PC-9 (cell line): ENCODE measurements around the gene CAND1. TPM values are rescaled to one million over a fixed set of nuclear protein-coding genes. Genes with fewer than 3 reads are reported as not detected.

ENCODE experiments used
- BruUV-seq: library from RNA; stranded (reverse); fragments of 400-500 nt; replicated peaks from 2 replicates; lab custom pipeline; 2021; lab: Mats Ljungman, UMichigan
- CTCF ChIA-PET: fragments of 300-600 bp; sonication (Branson Sonifier 250); formaldehyde crosslinking; loops from one replicate; lab custom pipeline; 2022; ENCODE audit warnings: antibody characterized with exemption; lab: Charles Lee
- POLR2A ChIA-PET: fragments of 300-600 bp; sonication (Branson Sonifier 250); formaldehyde crosslinking; loops from one replicate; lab custom pipeline; 2022; ENCODE audit warnings: antibody characterized with exemption; ENCODE audit not compliant: unreplicated experiment; lab: Charles Lee
- DNase-seq, 2 experiments: peaks; one replicate each; pipeline versions ENCODE4 v3.0.0 to v3.0.0-alpha.2; 2015 to 2022; ENCODE audit warnings: mixed read lengths in 1 of 2
- H2AFZ ChIP-seq: fragments of 200-600 bp; sonication (generic); 2 replicates; pipeline ENCODE4 v1.8.1; 2017; ENCODE audit warnings: antibody characterized with exemption
- H3F3A ChIP-seq: fragments of 200-600 bp; sonication (generic); 2 replicates; pipeline ENCODE4 v1.8.1; 2017; ENCODE audit warnings: antibody characterized with exemption, mild to moderate bottlenecking, low read depth; ENCODE audit not compliant: insufficient read depth
- H3K27ac ChIP-seq: fragments of 200-600 bp; sonication (generic); 2 replicates; pipeline ENCODE4 v1.6.1; 2016; ENCODE audit warnings: mixed run types
- H3K27me3 ChIP-seq: fragments of 200-600 bp; sonication (generic); 2 replicates; pipeline ENCODE4 v1.6.1; 2016; ENCODE audit warnings: low read depth, mixed run types; ENCODE audit not compliant: insufficient read depth
- H3K36me3 ChIP-seq: fragments of 200-600 bp; sonication (generic); 2 replicates; pipeline ENCODE4 v1.6.1; 2016; ENCODE audit warnings: low read depth, mixed run types
- H3K4me1 ChIP-seq: fragments of 200-600 bp; sonication (generic); replicated peaks from 2 replicates; pipeline ENCODE4 v1.6.1; 2016; ENCODE audit warnings: mixed run types; ENCODE audit not compliant: insufficient read depth
- H3K4me2 ChIP-seq: fragments of 200-600 bp; sonication (generic); 2 replicates; pipeline ENCODE4 v1.6.1; 2017; ENCODE audit warnings: mixed run types
- H3K4me3 ChIP-seq: fragments of 200-600 bp; sonication (generic); 2 replicates; pipeline ENCODE4 v1.6.1; 2016; ENCODE audit warnings: mixed run types
- H3K79me2 ChIP-seq: fragments of 200-600 bp; sonication (generic); 2 replicates; pipeline ENCODE4 v1.6.1; 2017; ENCODE audit warnings: low read depth, mixed run types
- H3K9me2 ChIP-seq: fragments of 200-600 bp; sonication (generic); 2 replicates; pipeline ENCODE4 v1.8.1; 2017; ENCODE audit warnings: mild to moderate bottlenecking; ENCODE audit not compliant: insufficient read depth
- H3K9me3 ChIP-seq: fragments of 200-600 bp; sonication (generic); 2 replicates; pipeline ENCODE4 v1.8.1; 2016; ENCODE audit warnings: low read depth; ENCODE audit not compliant: insufficient read depth
- H4K20me1 ChIP-seq: fragments of 200-600 bp; sonication (generic); 2 replicates; pipeline ENCODE4 v1.8.1; 2017; ENCODE audit not compliant: insufficient read depth
- CTCF ChIP-seq: fragments of 200-600 bp; sonication (generic); conservative IDR thresholded peaks from 2 replicates; pipeline ENCODE4 v1.6.1; 2017; ENCODE audit warnings: mixed run types, antibody characterized with exemption, mild to moderate bottlenecking, moderate library complexity
- EZH2 ChIP-seq: fragments of 200-600 bp; sonication (generic); IDR thresholded peaks from 2 replicates; pipeline ENCODE4 v1.8.0; 2017; ENCODE audit warnings: antibody characterized with exemption, low read depth
- intact Hi-C: fragments of 100-400 bp; cut with micrococcal nuclease; formaldehyde crosslinking; loops from one replicate; pipeline ENCODE4 v1.10.0; 2022; ENCODE audit not compliant: unreplicated experiment
- total RNA-seq: library from RNA; stranded (reverse); gene quantifications from 2 replicates; pipeline ENCODE4 v1.2.3, GENCODE V29; 2021

CAND1 gene
- total RNA-seq, 1 experiment from 2014 or later: 169 TPM

GRCh38 chr12:67243260-67243659 is 25.9 kb upstream of the CAND1 start:
- no peak for DNase-seq
- CTCF ChIA-PET: no interaction called here

GRCh38 chr12:67245571-67245970 is 23.6 kb upstream of the CAND1 start:
- no TSS peak for BruUV-seq
- H3K79me2 ChIP-seq: no peaks in the 10 kb centered on the region
- H3K36me3 ChIP-seq: no peaks in the 10 kb centered on the region
- ChIA-PET POLR2A (no interaction called here), CTCF (no interaction called here)
- no peaks in the 10 kb centered on the region for H3K27me3 ChIP-seq
- no peaks in the 10 kb centered on the region for H4K20me1 ChIP-seq
- H2AFZ ChIP-seq: no peak overlapping the region
- H3K4me3 ChIP-seq: no peak overlapping the region
- TF ChIP-seq CTCF (no peak), EZH2 (no peak)
- H3K4me1 ChIP-seq: no peaks in the 10 kb centered on the region
- intact Hi-C loops: no loop called here
- H3K27ac ChIP-seq: no peak overlapping the region
- no peak overlapping the region for H3K4me2 ChIP-seq
- H3K9me2 ChIP-seq: no peaks in the 10 kb centered on the region
- H3K9me3 ChIP-seq: no peaks in the 10 kb centered on the region
- no peak for DNase-seq
- H3F3A ChIP-seq: no peaks in the 10 kb centered on the region

More at GRCh38 chr12:67243260-67243659, 25.9 kb upstream of the CAND1 start:
- H2AFZ ChIP-seq: no peak overlapping the region
- no peaks in the 10 kb centered on the region for H4K20me1 ChIP-seq
- H3K27me3 ChIP-seq: no peaks in the 10 kb centered on the region
- no peak overlapping the region for H3K27ac ChIP-seq
- no peak overlapping the region for H3K4me3 ChIP-seq
- no peaks in the 10 kb centered on the region for H3K9me3 ChIP-seq
- POLR2A ChIA-PET: no interaction called here
- no peaks in the 10 kb centered on the region for H3K79me2 ChIP-seq
- no peaks in the 10 kb centered on the region for H3K9me2 ChIP-seq
- no peaks in the 10 kb centered on the region for H3K36me3 ChIP-seq
- intact Hi-C loops: no loop called here
- H3K4me2 ChIP-seq: no peak overlapping the region
- no peaks in the 10 kb centered on the region for H3F3A ChIP-seq
- BruUV-seq: no TSS peak
- TF ChIP-seq EZH2: no peak
- TF ChIP-seq CTCF: no peak
- no peaks in the 10 kb centered on the region for H3K4me1 ChIP-seq

GRCh38 chr12:67251012-67251411 is 18.1 kb upstream of the CAND1 start:
- H3K4me1 ChIP-seq: no peaks in the 10 kb centered on the region
- H3F3A ChIP-seq: no peaks in the 10 kb centered on the region
- no peak overlapping the region for H2AFZ ChIP-seq
- ChIA-PET POLR2A (interaction anchor here (0.6 kb wide), 1 partner anchor 24 kb away, joined by 15 read pairs; no protein-coding TSS in a partner anchor), CTCF (no interaction called here)
- no peak overlapping the region for H3K4me2 ChIP-seq
- no peaks in the 10 kb centered on the region for H3K36me3 ChIP-seq
- no peaks in the 10 kb centered on the region for H3K79me2 ChIP-seq
- H3K27me3 ChIP-seq: no peaks in the 10 kb centered on the region
- no peaks in the 10 kb centered on the region; the same call in 1 of the 2 replicates for H4K20me1 ChIP-seq
- H3K27ac ChIP-seq: no peak overlapping the region
- TF ChIP-seq EZH2: no peak
- no peak for DNase-seq
- intact Hi-C loops: no loop called here
- H3K9me2 ChIP-seq: no peaks in the 10 kb centered on the region
- H3K9me3 ChIP-seq: no peaks in the 10 kb centered on the region
- no peak overlapping the region for H3K4me3 ChIP-seq
- no TSS peak for BruUV-seq
